ENCODE results near the gene GUCA1A. TPM values are rescaled to one million over a fixed set of nuclear protein-coding genes. Genes with fewer than 3 reads are reported as not detected.

The GUCA1A gene
- total RNA-seq, 1 experiment from 2014 or later = not detected

- ChIA-PET CTCF (no interaction called here), POLR2A (no interaction called here), RAD21 (ENCODE audit: low non-redundant PET in 1 of 2, low total read pairs in 2 of 2, uncharacterized antibody in 2 of 2, unreplicated experiment in 2 of 2) (no interaction called here)
- no peak for DNase-seq (ENCODE audit: low read depth, low spot score)
- H2AFZ ChIP-seq (ENCODE audit: low read depth, low read length, poor library complexity, severe bottlenecking) = no peak overlapping the region
- intact Hi-C loops (cut with micrococcal nuclease) = no loop called here
- H4K20me1 ChIP-seq (ENCODE audit: insufficient read depth) = no peaks in the 10 kb centered on the region
- H3K36me3 ChIP-seq (ENCODE audit: control insufficient read depth in 1 of 2, insufficient read depth in 2 of 2, low read length in 2 of 2) = 0 out of 4 replicates have a peak, but pooled peaks cover 0 to 3% of the 10 kb centered on the region in 2 experiments
- no peaks in the 10 kb centered on the region for H3K9me2 ChIP-seq (ENCODE audit: insufficient read depth)
- H3K4me2 ChIP-seq (ENCODE audit: low read length) = no peak overlapping the region
- H3K79me2 ChIP-seq (ENCODE audit: insufficient read depth, low read length) = no peaks in the 10 kb centered on the region
- H3K27ac ChIP-seq (ENCODE audit: low read depth, low read length) = no peak overlapping the region
- ATAC-seq = no peak
- BruUV-seq (replicated peaks) = no TSS peak
- H3K27me3 ChIP-seq (ENCODE audit: insufficient read depth, low read length) = no peaks in the 10 kb centered on the region
- no peak overlapping the region for H3K9ac ChIP-seq (ENCODE audit: low read length)
- H3K9me3 ChIP-seq (ENCODE audit: control insufficient read depth in 1 of 2, insufficient read depth in 1 of 2, low read depth in 1 of 2, low read length in 2 of 2) = no peaks in the 10 kb centered on the region
- no peak overlapping the region for H3K4me3 ChIP-seq (replicated peaks in 1 of 2; ENCODE audit: low read depth in 1 of 2, low read length in 2 of 2)
- TF ChIP-seq EGR1 (IDR thresholded peaks at IDR 0.05; ENCODE audit: low read depth) (no peak), SIN3A (IDR thresholded peaks at IDR 0.05; ENCODE audit: low read depth) (no peak), RAD21 (IDR thresholded peaks at IDR 0.05; ENCODE audit: low read depth) (no peak), POLR2AphosphoS5 (IDR thresholded peaks at IDR 0.05; ENCODE audit: low read depth, low read length) (no peak), REST (IDR thresholded peaks at IDR 0.05; ENCODE audit: low read depth) (no peak), YY1 (IDR thresholded peaks at IDR 0.05; ENCODE audit: extremely low read depth, insufficient replicate concordance, low read depth, low read length) (no peak)
- TF ChIP-seq, protein P1, sequence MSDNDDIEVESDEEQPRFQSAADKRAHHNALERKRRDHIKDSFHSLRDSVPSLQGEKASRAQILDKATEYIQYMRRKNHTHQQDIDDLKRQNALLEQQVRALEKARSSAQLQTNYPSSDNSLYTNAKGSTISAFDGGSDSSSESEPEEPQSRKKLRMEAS (IDR thresholded peaks at IDR 0.05) = no peak
- H3K4me1 ChIP-seq (ENCODE audit: control insufficient read depth in 1 of 2, insufficient read depth in 2 of 2, low read length in 2 of 2) = peaks cover 0 to 9% of the 10 kb centered on the region in 2 experiments; a peak in 3 of 4 replicates
Observed at GRCh38 chr6:42199106-42199981, 26.2 kb downstream of the GUCA1A start.
